DND-41 (cell line): Measurements from ENCODE around the gene ACAD10.

Experiments used
- EZH2 ChIP-seq: IDR thresholded peaks from 3 replicates; pipeline ENCODE4 v1.6.1; 2012; ENCODE audit warnings: borderline replicate concordance, low read depth, mild to moderate bottlenecking, moderate library complexity, low read length, inconsistent platforms; ENCODE audit not compliant: severe bottlenecking
- TF ChIP-seq, protein P1 (sequence below): IDR thresholded peaks from 2 replicates; pipeline ENCODE4 v1.5.1; 2012; ENCODE audit warnings: borderline replicate concordance, low read length, moderate library complexity, mild to moderate bottlenecking; ENCODE audit not compliant: poor library complexity, severe bottlenecking; ENCODE audit errors: extremely low read depth

GRCh38 chr12:111757361-111758119 lies 71.7 kb downstream of the ACAD10 start:
- TF ChIP-seq, protein P1, sequence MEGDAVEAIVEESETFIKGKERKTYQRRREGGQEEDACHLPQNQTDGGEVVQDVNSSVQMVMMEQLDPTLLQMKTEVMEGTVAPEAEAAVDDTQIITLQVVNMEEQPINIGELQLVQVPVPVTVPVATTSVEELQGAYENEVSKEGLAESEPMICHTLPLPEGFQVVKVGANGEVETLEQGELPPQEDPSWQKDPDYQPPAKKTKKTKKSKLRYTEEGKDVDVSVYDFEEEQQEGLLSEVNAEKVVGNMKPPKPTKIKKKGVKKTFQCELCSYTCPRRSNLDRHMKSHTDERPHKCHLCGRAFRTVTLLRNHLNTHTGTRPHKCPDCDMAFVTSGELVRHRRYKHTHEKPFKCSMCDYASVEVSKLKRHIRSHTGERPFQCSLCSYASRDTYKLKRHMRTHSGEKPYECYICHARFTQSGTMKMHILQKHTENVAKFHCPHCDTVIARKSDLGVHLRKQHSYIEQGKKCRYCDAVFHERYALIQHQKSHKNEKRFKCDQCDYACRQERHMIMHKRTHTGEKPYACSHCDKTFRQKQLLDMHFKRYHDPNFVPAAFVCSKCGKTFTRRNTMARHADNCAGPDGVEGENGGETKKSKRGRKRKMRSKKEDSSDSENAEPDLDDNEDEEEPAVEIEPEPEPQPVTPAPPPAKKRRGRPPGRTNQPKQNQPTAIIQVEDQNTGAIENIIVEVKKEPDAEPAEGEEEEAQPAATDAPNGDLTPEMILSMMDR, result no peak
- TF ChIP-seq EZH2, result no peak
